ENCODE measurements around the gene MYBPC2. TPM values are rescaled to one million over a fixed set of nuclear protein-coding genes. Genes with fewer than 3 reads are reported as not detected.

The MYBPC2 gene
- total RNA-seq, 4 donors from 2014 or later = not detected

- WGBS, 2 donors (ENCODE audit: low coverage in 1 of 2) = no CpG with 5 or more reads among the region's 17 CpGs
- H3K36me3 ChIP-seq = peaks cover 0 to 55% of the 10 kb centered on the region in 2 donors
- ATAC-seq = no peak
Measured at GRCh38 chr19:50409347-50409746, 23.3 kb upstream of the MYBPC2 start.

GRCh38 chr19:50410109-50410508 lies 22.6 kb upstream of the MYBPC2 start:
- no peak overlapping the region for H3K27ac ChIP-seq
- no peak for ATAC-seq
- TF ChIP-seq EP300 (IDR thresholded peaks at IDR 0.05) = no peak
- TF ChIP-seq POLR2A (IDR thresholded peaks at IDR 0.05) = no peak
- TF ChIP-seq POLR2AphosphoS5 (IDR thresholded peaks at IDR 0.05) = no peak
- no peak for TF ChIP-seq CTCF (IDR thresholded peaks at IDR 0.05)
- 54 to 90% methylated on average over 4 to 7 of the region's 10 CpGs for WGBS, 2 donors (ENCODE audit: low coverage in 1 of 2)
- no peaks in the 10 kb centered on the region for H3K27me3 ChIP-seq
- peaks cover 0 to 48% of the 10 kb centered on the region in 2 donors for H3K36me3 ChIP-seq
- no peaks in the 10 kb centered on the region for H3K9me3 ChIP-seq
- peaks cover 0 to 5% (median 0%) of the 10 kb centered on the region in 3 donors for H3K4me1 ChIP-seq
- H3K4me3 ChIP-seq = no peak overlapping the region

More at GRCh38 chr19:50409347-50409746, 23.3 kb upstream of the MYBPC2 start:
- H3K4me1 ChIP-seq = no peaks in the 10 kb centered on the region
- no peaks in the 10 kb centered on the region for H3K9me3 ChIP-seq
- H3K27ac ChIP-seq = no peak overlapping the region
- TF ChIP-seq POLR2A (IDR thresholded peaks at IDR 0.05) (no peak), EP300 (IDR thresholded peaks at IDR 0.05) (no peak), CTCF (IDR thresholded peaks at IDR 0.05) (no peak), POLR2AphosphoS5 (IDR thresholded peaks at IDR 0.05) (no peak)
- H3K27me3 ChIP-seq = no peaks in the 10 kb centered on the region
- H3K4me3 ChIP-seq = no peak overlapping the region

GRCh38 chr19:50412419-50412818 lies 20.3 kb upstream of the MYBPC2 start:
- TF ChIP-seq POLR2A (IDR thresholded peaks at IDR 0.05) (no peak), EP300 (IDR thresholded peaks at IDR 0.05) (no peak), CTCF (IDR thresholded peaks at IDR 0.05) (no peak), POLR2AphosphoS5 (IDR thresholded peaks at IDR 0.05) (no peak)
- 83 to 100% methylated on average over 1 of the region's 2 CpGs for WGBS, 2 donors (ENCODE audit: low coverage in 1 of 2)

GRCh38 chr19:50413096-50413495 lies 19.6 kb upstream of the MYBPC2 start:
- H3K36me3 ChIP-seq = peaks cover 0 to 22% of the 10 kb centered on the region in 2 donors
- TF ChIP-seq POLR2A (IDR thresholded peaks at IDR 0.05) (no peak), EP300 (IDR thresholded peaks at IDR 0.05) (no peak), POLR2AphosphoS5 (IDR thresholded peaks at IDR 0.05) (no peak), CTCF (IDR thresholded peaks at IDR 0.05) (no peak)
- H3K4me3 ChIP-seq = no peak overlapping the region
- peaks cover 22% of the 10 kb centered on the region for H3K27me3 ChIP-seq
- no CpG with 5 or more reads among the region's 13 CpGs for WGBS, 2 donors (ENCODE audit: low coverage in 1 of 2)
- ATAC-seq = no peak
- H3K4me1 ChIP-seq = peaks cover 0 to 6% (median 0%) of the 10 kb centered on the region in 3 donors
- no peaks in the 10 kb centered on the region for H3K9me3 ChIP-seq
- no peak overlapping the region for H3K27ac ChIP-seq

More at GRCh38 chr19:50412419-50412818, 20.3 kb upstream of the MYBPC2 start:
- H3K27ac ChIP-seq = no peak overlapping the region
- peaks cover 0 to 5% (median 0%) of the 10 kb centered on the region in 3 donors for H3K4me1 ChIP-seq
- H3K9me3 ChIP-seq = no peaks in the 10 kb centered on the region
- H3K4me3 ChIP-seq = no peak overlapping the region
- H3K36me3 ChIP-seq = peaks cover 0 to 27% of the 10 kb centered on the region in 2 donors
- H3K27me3 ChIP-seq = peaks cover 15% of the 10 kb centered on the region
- ATAC-seq = no peak

GRCh38 chr19:50413531-50413930 lies 19.2 kb upstream of the MYBPC2 start:
- whole genome bisulfite sequencing, 2 donors (ENCODE audit: low coverage in 1 of 2) = 96% methylated on average over 5 of the region's 21 CpGs; no CpG with 5 or more reads in 1 of the 2 donors
- peaks cover 0 to 10% (median 0%) of the 10 kb centered on the region in 3 donors for H3K4me1 ChIP-seq
- no peak overlapping the region for H3K4me3 ChIP-seq
- TF ChIP-seq EP300 (IDR thresholded peaks at IDR 0.05) = no peak
- TF ChIP-seq CTCF (IDR thresholded peaks at IDR 0.05) = no peak
- TF ChIP-seq POLR2AphosphoS5 (IDR thresholded peaks at IDR 0.05) = no peak
- TF ChIP-seq POLR2A (IDR thresholded peaks at IDR 0.05) = no peak
- no peak overlapping the region for H3K27ac ChIP-seq
- no peaks in the 10 kb centered on the region for H3K9me3 ChIP-seq
- no peak for ATAC-seq
- peaks cover 26% of the 10 kb centered on the region for H3K27me3 ChIP-seq
- H3K36me3 ChIP-seq = peaks cover 0 to 18% of the 10 kb centered on the region in 2 donors

All from gastroesophageal sphincter (tissue), 4 donors.